ENCODE data around the gene FOXP1.

DNA sequence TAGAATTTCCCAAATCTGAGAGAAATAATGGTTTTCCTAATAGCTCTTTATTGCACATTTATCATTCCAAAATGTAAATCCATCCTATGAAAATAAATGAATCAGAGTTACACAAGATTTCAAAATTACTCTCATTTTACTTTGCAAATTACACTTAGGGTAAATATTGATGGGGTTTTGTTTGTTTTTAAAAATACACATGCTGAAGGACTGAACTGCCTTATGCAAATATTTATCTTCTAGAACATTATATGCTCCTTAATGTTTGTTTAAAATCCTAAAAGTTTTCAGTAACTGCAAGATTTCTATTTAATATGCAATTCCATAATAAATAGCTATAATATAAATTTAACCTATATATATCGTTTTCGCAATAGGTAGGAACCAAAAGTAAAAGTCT is 38.2 kb downstream of the FOXP1 start:
- TF ChIP-seq, protein P1, sequence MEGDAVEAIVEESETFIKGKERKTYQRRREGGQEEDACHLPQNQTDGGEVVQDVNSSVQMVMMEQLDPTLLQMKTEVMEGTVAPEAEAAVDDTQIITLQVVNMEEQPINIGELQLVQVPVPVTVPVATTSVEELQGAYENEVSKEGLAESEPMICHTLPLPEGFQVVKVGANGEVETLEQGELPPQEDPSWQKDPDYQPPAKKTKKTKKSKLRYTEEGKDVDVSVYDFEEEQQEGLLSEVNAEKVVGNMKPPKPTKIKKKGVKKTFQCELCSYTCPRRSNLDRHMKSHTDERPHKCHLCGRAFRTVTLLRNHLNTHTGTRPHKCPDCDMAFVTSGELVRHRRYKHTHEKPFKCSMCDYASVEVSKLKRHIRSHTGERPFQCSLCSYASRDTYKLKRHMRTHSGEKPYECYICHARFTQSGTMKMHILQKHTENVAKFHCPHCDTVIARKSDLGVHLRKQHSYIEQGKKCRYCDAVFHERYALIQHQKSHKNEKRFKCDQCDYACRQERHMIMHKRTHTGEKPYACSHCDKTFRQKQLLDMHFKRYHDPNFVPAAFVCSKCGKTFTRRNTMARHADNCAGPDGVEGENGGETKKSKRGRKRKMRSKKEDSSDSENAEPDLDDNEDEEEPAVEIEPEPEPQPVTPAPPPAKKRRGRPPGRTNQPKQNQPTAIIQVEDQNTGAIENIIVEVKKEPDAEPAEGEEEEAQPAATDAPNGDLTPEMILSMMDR (IDR thresholded peaks at IDR 0.05; ENCODE audit: poor library complexity, severe bottlenecking): no peak
- no peak for TF ChIP-seq EZH2 (IDR thresholded peaks at IDR 0.05; ENCODE audit: borderline replicate concordance, insufficient read depth, low read length, poor library complexity, severe bottlenecking)
- no peak for TF ChIP-seq TAF1 (IDR thresholded peaks at IDR 0.05; ENCODE audit: low read depth)
- no peak for TF ChIP-seq POLR2AphosphoS5 (IDR thresholded peaks at IDR 0.05)
- no peak for TF ChIP-seq RAD21 (conservative IDR thresholded peaks at IDR 0.05)
- no peak for TF ChIP-seq EP300 (conservative IDR thresholded peaks at IDR 0.05; ENCODE audit: poor library complexity, severe bottlenecking)
